K562 (cell line): ENCODE results near the gene ERVV-1. TPM values are rescaled to one million over a fixed set of nuclear protein-coding genes. Genes with fewer than 3 reads are reported as not detected.

Experiments used
- BRCA1 ChIP-seq, 2 experiments: fragments of 450-650 bp in 1 of 2; sonication (generic) in 1 of 2; formaldehyde crosslinking in 1 of 2; IDR thresholded peaks; 2 replicates each; pipeline versions ENCODE4 v1.5.0 to v1.6.1; 2017 to 2020; ENCODE audit warnings: mild to moderate bottlenecking in 1 of 2, missing genetic modification reagents in 1 of 2
- ETV1 ChIP-seq: fragments of 450-650 bp; conservative IDR thresholded peaks from 2 replicates; pipeline ENCODE4 v1.6.1; 2016; ENCODE audit warnings: missing genetic modification characterization, control low read depth, low read depth, missing compliant biosample characterization
- FOXJ2 ChIP-seq: fragments of 200-800 bp; sonication (Bioruptor generic); IDR thresholded peaks from 2 replicates; pipeline ENCODE4 v1.6.1; 2016; ENCODE audit warnings: missing genetic modification characterization, missing compliant biosample characterization
- FOXO4 ChIP-seq: fragments of 450-650 bp; formaldehyde crosslinking; IDR thresholded peaks from 2 replicates; pipeline ENCODE4 v1.4.0; 2020; ENCODE audit warnings: mild to moderate bottlenecking, moderate library complexity
- MCM3 ChIP-seq: fragments of 450-650 bp; IDR thresholded peaks from 2 replicates; pipeline ENCODE4 v1.6.1; 2016
- RBM25 ChIP-seq: fragments of 200-400 bp; formaldehyde crosslinking; IDR thresholded peaks from 2 replicates; pipeline ENCODE4 v1.6.1; 2018; ENCODE audit warnings: low read length, low read depth, moderate library complexity; ENCODE audit not compliant: severe bottlenecking
- SMC3 ChIP-seq: conservative IDR thresholded peaks from 2 replicates; pipeline ENCODE4 v1.6.1; 2011; ENCODE audit warnings: low read depth, low read length, improper control_type of control experiment; ENCODE audit not compliant: insufficient read depth
- SP2 ChIP-seq: IDR thresholded peaks from 2 replicates; pipeline ENCODE4 v1.6.1; 2011; ENCODE audit warnings: mild to moderate bottlenecking, low read depth, low read length, moderate library complexity; ENCODE audit not compliant: poor library complexity, severe bottlenecking; ENCODE audit errors: extremely low read depth
- TCF7L2 ChIP-seq: fragments of 150-350 bp; IDR thresholded peaks from 2 replicates; pipeline ENCODE4 v1.6.1; 2016; ENCODE audit warnings: low read depth, mild to moderate bottlenecking, low read length, moderate library complexity
- ZBTB12 ChIP-seq: fragments of 250-450 bp; sonication (Bioruptor Pico); IDR thresholded peaks from 2 replicates; pipeline ENCODE4 v1.4.0; 2020
- ZNF318 ChIP-seq, 2 experiments: fragments of 450-650 bp; IDR thresholded peaks; 2 replicates each; pipeline ENCODE4 v1.6.1; 2016; ENCODE audit warnings: mild to moderate bottlenecking in 2 of 2, borderline replicate concordance in 1 of 2, low read depth in 1 of 2, moderate library complexity in 1 of 2
- polyA plus RNA-seq, 8 experiments: library from polyadenylated mRNA; depleted of rRNA in 4 of 8; stranded (reverse) in 5 of 8; unstranded in 3 of 8; fragments of >200 nt; fragmentation: Nextera tagmentation in 2 of 8; fragmentation: Illumina TruSeq in 1 of 8; extraction: Ambion mirVana in 2 of 8; extraction: Trizol in 1 of 8; gene quantifications; 2 replicates each; pipeline versions ENCODE4 v1.2.1 to v1.2.3, GENCODE V29; 2011 to 2014; ENCODE audit warnings: inconsistent platforms in 1 of 8, missing spikeins in 1 of 8
- total RNA-seq, 7 experiments: library from RNA; depleted of rRNA in 6 of 7; stranded (reverse); fragments of >200 nt in 6 of 7; fragmentation: Illumina TruSeq in 2 of 7; extraction: Trizol in 2 of 7; gene quantifications; 2 replicates each; pipeline versions ENCODE4 v1.2.1 to v1.2.3, GENCODE V29; 2011 to 2021; ENCODE audit warnings: low replicate concordance in 1 of 7

Gene ERVV-1
- total and polyA plus RNA-seq, 9 of the 15 experiments (the other 6 are each of a cell fraction or from before 2014, with no cell fraction given) = 0.08 TPM; not detected in 8

- TF ChIP-seq BRCA1 (IDR thresholded peaks at IDR 0.05) (no peak), BRCA1 (CRISPR knock-in tag; IDR thresholded peaks at IDR 0.05) (no peak), FOXJ2 (tag) (no peak), ETV1 (tag) (no peak), SMC3 (no peak), RBM25 (no peak), FOXO4 (CRISPR knock-in tag) (no peak), MCM3 (no peak), ZNF318 (IDR thresholded peaks at IDR 0.05; ENCODE audit: borderline replicate concordance in 1 of 2, low read depth in 1 of 2) (no peak), ZBTB12 (CRISPR knock-in tag) (no peak), TCF7L2 (no peak), SP2 (no peak)
- TF ChIP-seq, all 486 proteins: peak for 0
Measured at GRCh38 chr19:53041366-53041765, 27.6 kb downstream of the ERVV-1 start (continued).
